Testis (tissue), 3 donors: Measurements from ENCODE around the gene SSU72. TPM values are rescaled to one million over a fixed set of nuclear protein-coding genes. Genes with fewer than 3 reads are reported as not detected.
"Not testable (repeated sequence)": the region's sequence is repeated elsewhere in the genome, so short reads cannot be mapped to it uniquely, and the experiment has no call there.

Source experiments
- DNase-seq: peaks from one replicate; pipeline ENCODE4 v3.0.0-alpha.2; 2019
- H3K27ac ChIP-seq, 2 donors: fragments of 200-600 bp; sonication (generic); one replicate each; pipeline ENCODE4 v1.5.1; 2019
- H3K27me3 ChIP-seq: fragments of 200-600 bp; sonication (generic); one replicate; pipeline ENCODE4 v1.5.1; 2019
- H3K36me3 ChIP-seq: fragments of 200-600 bp; sonication (generic); one replicate; pipeline ENCODE4 v1.5.1; 2017; ENCODE audit warnings: low read depth; ENCODE audit errors: missing control alignments
- H3K4me1 ChIP-seq: fragments of 200-600 bp; sonication (generic); one replicate; pipeline ENCODE4 v1.5.1; 2019
- H3K4me3 ChIP-seq, 2 donors: fragments of 200-600 bp; sonication (generic); one replicate each; pipeline ENCODE4 v1.5.1; 2017 to 2019
- H3K9me3 ChIP-seq: fragments of 200-600 bp; sonication (generic); one replicate; pipeline ENCODE4 v1.5.1; 2017
- POLR2A ChIP-seq: fragments of 450-650 bp; IDR thresholded peaks from one replicate; pipeline ENCODE4 v1.6.1; 2017; ENCODE audit warnings: antibody characterized with exemption, mild to moderate bottlenecking, moderate library complexity
- WGBS, 2 donors: methylation state at CpG; one replicate each; pipeline ENCODE4 v1.1.5; 2018; 5-methylcytosine and 5-hydroxymethylcytosine counted together
- intact Hi-C: fragments of 100-400 bp; cut with DNase I; formaldehyde crosslinking; loops from one replicate; pipeline ENCODE4 v1.15.1; 2023; ENCODE audit warnings: low total_unique reads
- polyA plus RNA-seq: library from polyadenylated mRNA; stranded (reverse); fragments of 350-450 nt; fragmentation: Illumina TruSeq; extraction: RNeasy Lipid Tissue Mini Kit (QIAGEN cat#74804); gene quantifications from one replicate; pipeline ENCODE4 v1.2.3, GENCODE V29; 2014; ENCODE audit warnings: low read depth, low replicate concordance; ENCODE audit not compliant: insufficient read depth
- total RNA-seq, 2 donors: library from RNA; depleted of rRNA; stranded (reverse); fragments of >200 nt; gene quantifications; one replicate each; pipeline ENCODE4 v1.2.3, GENCODE V29; 2016
- TF ChIP-seq, protein P1 (sequence below), 3 experiments: fragments of 450-650 bp in 2 of 3; fragments of 200-600 bp in 1 of 3; sonication (generic) in 1 of 3; IDR thresholded peaks; one replicate each; pipeline ENCODE4 v1.5.1; 2016 to 2019; ENCODE audit warnings: antibody characterized with exemption in 3 of 3, mild to moderate bottlenecking in 2 of 3, moderate library complexity in 1 of 3

Gene SSU72
- total and polyA plus RNA-seq, 3 donors from 2014 or later, result 67.0 to 158 (median 146) TPM

DNA sequence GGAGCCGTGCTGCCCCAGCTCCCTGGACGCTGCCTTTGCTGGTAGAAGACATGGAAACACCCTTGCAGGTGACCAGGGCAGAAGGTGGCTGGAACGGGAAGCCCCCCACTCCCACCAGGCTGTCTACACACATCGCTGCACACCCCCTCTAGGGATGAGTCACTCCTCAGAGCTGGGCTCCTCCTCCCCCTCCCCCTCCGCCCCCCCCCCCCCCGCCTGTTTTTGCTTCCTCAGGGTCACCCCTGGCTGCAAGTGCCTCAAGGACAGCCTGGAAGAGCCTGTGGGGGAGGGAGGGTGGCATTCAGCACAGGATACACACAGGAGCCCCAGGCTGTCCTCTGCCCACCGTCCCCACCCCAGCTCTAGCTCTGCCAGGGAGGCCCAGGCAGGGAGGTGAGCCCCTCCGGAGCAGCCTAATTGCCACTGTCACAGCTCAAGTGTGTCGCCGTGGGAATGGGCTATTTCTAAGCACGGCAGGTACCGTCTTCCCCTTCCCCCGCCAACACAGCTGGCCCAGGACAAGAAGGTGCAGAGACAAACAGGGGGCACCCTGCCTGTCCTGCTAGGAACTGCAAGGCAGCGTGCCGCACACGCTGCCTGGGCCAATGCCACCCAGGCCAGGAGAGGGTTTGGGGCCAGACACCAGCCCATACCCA is 22.7 kb upstream of the SSU72 start:
- TF ChIP-seq, protein P1, sequence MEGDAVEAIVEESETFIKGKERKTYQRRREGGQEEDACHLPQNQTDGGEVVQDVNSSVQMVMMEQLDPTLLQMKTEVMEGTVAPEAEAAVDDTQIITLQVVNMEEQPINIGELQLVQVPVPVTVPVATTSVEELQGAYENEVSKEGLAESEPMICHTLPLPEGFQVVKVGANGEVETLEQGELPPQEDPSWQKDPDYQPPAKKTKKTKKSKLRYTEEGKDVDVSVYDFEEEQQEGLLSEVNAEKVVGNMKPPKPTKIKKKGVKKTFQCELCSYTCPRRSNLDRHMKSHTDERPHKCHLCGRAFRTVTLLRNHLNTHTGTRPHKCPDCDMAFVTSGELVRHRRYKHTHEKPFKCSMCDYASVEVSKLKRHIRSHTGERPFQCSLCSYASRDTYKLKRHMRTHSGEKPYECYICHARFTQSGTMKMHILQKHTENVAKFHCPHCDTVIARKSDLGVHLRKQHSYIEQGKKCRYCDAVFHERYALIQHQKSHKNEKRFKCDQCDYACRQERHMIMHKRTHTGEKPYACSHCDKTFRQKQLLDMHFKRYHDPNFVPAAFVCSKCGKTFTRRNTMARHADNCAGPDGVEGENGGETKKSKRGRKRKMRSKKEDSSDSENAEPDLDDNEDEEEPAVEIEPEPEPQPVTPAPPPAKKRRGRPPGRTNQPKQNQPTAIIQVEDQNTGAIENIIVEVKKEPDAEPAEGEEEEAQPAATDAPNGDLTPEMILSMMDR (IDR thresholded peaks at IDR 0.05), result peak in 1 of 3 experiments; percentile 20
- TF ChIP-seq POLR2A, result no peak
- Histone ChIP-seq H3K27me3 (no peaks in the 10 kb centered on the region), H3K9me3 (no peaks in the 10 kb centered on the region), H3K4me1 (peaks cover 25% of the 10 kb centered on the region), H3K27ac (no peak overlapping the region), H3K4me3 (no peak overlapping the region), H3K36me3 (no peaks in the 10 kb centered on the region)
- intact Hi-C loops, result no loop called here
- 17 to 44% methylated on average over 8 to 14 of the region's 16 CpGs for WGBS, 2 donors
- no peak for DNase-seq

DNA sequence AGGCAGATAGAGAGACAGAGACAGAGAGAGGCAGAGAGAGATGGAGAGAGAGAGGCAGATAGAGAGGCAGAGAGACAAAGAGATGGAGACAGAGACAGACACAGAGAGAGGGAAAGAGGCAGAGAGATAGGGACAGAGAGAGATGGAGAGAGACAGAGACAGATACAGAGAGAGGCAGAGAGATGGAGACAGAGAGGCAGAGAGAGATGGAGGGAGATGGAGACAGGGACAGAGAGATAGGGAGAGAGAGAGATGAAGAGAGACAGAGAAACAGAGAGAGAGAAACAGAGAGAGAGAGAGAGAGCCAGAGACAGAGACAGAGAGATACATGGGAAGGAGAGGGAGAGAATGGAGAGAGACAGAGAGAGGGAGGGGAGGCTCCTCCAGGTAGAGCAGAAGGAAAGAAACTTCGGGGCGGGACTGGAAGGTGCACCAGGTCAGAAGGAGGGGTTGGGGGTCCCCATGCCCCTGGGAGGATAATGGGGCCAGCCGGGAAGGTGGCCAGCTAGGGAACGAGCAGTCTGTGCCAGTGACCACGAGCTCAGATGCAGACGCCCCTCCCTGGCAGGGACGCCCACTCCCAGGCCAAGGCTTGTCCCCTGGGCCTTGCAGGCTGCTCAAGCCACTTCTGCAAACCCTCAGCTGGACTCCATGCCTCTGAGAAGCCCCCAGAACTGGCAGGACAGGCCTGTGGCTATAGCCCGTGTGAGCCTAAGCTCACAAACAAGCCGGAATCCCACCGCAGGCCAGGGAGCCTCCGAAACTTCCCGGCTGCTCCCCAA is 22.0 kb upstream of the SSU72 start:
- TF ChIP-seq, protein P1 (IDR thresholded peaks at IDR 0.05), result no peak
- TF ChIP-seq POLR2A, result no peak
- intact Hi-C loops, result no loop called here
- no peak overlapping the region for H3K27ac ChIP-seq
- DNase-seq, result no peak
- WGBS, 2 donors, result 29 to 45% methylated on average over 7 to 12 of the region's 12 CpGs
- peaks cover 25% of the 10 kb centered on the region for H3K4me1 ChIP-seq
- H3K36me3 ChIP-seq, result no peaks in the 10 kb centered on the region
- no peaks in the 10 kb centered on the region for H3K27me3 ChIP-seq
- H3K4me3 ChIP-seq, result no peak overlapping the region
- no peaks in the 10 kb centered on the region for H3K9me3 ChIP-seq

DNA sequence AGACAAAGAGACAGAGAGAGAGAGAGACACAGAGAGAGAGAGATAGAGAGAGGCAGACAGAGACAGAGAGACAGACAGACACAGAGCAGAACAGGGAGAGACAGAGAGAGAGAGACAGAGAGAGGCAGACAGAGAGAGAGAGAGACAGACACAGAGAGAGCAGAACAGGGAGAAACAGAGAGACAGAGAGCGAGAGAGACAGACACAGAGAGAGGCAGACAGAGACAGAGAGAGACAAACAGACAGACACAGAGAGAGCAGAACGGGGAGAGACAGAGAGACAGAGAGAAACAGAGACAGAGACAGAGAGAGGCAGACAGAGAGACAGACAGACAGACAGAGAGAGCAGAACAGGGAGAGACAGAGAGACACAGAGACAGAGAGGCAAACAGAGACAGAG is 20.7 kb upstream of the SSU72 start:
- H3K4me1 ChIP-seq, result peaks cover 16% of the 10 kb centered on the region
- intact Hi-C loops, DNase-seq, H3K27me3 ChIP-seq, H3K9me3 ChIP-seq, H3K27ac ChIP-seq, H3K36me3 ChIP-seq, H3K4me3 ChIP-seq: not testable (repeated sequence)
- WGBS, 2 donors, result 82 to 92% methylated on average over 2 of the region's 2 CpGs

DNA sequence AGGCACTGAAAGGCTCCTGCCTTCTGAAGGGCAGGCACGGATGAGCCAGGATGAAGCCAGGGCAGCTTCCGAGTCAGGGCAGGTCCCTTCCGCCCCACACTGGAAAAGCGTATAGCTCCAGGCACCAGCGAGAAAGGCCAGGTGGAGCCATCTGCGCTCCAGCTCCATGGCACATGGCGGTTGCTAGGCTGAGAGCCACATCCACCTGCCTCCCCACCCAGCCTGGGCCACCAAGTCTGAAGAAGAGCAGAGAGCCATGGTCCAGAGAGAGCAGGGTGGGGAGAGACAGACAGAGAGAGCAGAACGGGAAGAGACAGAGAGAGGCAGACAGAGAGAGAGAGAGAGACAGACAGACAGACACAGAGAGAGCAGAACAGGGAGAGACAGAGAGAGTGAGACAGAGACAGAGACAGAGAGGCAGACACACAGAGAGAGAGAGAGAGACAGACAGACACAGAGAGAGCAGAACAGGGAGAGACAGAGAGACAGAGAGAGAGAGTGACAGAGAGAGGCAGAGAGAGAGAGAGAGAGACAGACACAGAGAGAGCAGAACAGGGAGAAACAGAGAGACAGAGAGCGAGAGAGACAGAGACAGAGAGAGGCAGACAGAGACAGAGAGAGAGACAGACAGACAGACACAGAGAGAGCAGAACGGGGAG is 20.1 kb upstream of the SSU72 start:
- WGBS, 2 donors, result 65 to 70% methylated on average over 8 to 10 of the region's 10 CpGs
- Histone ChIP-seq H3K4me1 (peaks cover 15% of the 10 kb centered on the region), H3K9me3 (no peaks in the 10 kb centered on the region), H3K4me3 (no peak overlapping the region), H3K27ac (no peak overlapping the region), H3K36me3 (no peaks in the 10 kb centered on the region), H3K27me3 (no peaks in the 10 kb centered on the region)
- intact Hi-C loops, result no loop called here
- DNase-seq, result no peak
- TF ChIP-seq POLR2A, result no peak
- TF ChIP-seq, protein P1 (IDR thresholded peaks at IDR 0.05), result no peak

DNA sequence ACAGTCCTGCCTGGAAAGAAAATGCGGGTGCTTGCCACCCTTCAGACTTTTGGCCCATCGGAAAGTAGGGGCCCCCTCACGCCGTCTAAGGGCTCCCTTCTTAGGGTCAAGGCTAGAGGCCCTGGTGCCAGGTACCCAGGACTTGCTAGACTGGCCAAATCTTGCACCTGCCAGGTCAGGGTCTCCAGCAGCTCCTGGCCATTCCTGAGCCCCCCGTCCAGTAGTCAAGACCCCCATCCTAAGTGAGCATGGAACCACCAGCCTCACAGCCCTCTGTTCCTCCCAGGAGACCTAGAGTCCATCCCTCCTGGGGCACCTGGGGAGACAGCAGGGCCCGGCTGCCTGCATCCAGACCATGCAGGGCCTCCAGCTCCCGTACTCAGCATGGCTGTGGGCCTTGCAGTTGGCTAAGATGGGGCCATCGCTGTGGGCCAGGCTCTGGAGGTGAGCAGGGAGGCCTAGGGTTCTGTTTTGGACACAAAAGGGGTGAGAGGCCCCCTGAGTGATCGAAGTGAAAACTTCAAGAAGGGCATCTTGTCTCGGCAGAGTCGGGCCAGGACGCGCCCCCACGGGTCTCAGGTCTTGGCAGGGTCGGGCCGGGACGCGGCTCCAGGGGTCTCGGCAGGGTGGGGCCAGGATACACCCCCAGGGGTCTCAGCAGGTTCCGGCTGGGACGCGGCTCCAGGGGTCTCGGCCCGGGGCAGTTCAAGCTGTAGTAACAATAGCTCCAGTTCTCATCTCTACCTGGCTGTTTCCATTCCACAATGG is 19.4 kb upstream of the SSU72 start:
- DNase-seq, result no peak
- 80 to 86% methylated on average over 8 to 24 of the region's 24 CpGs for WGBS, 2 donors
- intact Hi-C loops, result no loop called here
- Histone ChIP-seq H3K36me3 (no peaks in the 10 kb centered on the region), H3K27ac (no peak overlapping the region), H3K4me1 (peaks cover 15% of the 10 kb centered on the region), H3K27me3 (no peaks in the 10 kb centered on the region), H3K4me3 (no peak overlapping the region), H3K9me3 (no peaks in the 10 kb centered on the region)
- no peak for TF ChIP-seq POLR2A
- TF ChIP-seq, protein P1 (IDR thresholded peaks at IDR 0.05), result no peak
